ENCODE data around the gene NT5C2. TPM values are rescaled to one million over a fixed set of nuclear protein-coding genes. Genes with fewer than 3 reads are reported as not detected.
"Not testable (repeated sequence)": the region's sequence is repeated elsewhere in the genome, so short reads cannot be mapped to it uniquely, and the experiment has no call there.

NT5C2 gene
- total RNA-seq, 2 experiments from 2014 or later = 39.3 to 44.3 TPM

DNA sequence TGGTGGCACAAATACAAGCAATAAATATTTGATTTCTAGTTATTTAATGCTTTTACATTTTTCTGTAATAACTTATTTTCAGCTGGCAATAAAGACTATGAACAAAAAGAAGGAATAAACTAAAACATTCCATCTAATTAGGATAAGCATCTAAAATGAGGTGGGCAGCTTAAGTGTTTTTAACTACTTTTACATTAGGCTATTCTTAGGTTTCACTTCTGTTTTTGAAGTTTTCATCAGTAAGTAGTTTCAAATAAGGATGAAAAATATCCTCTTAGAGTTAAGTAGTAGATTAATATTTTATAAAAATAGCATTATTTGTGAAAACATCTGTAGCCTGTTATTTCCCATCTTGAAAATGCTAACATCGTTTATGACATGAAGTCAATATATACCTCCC lies 15.9 kb downstream of the NT5C2 start:
- H3K4me1 Mint-ChIP-seq (ENCODE audit: low read depth) = peaks cover 9% of the 10 kb centered on the region
- CTCF ChIA-PET = interaction anchor here (1.3 kb wide), 1 partner anchor 67 kb away, joined by 4 read pairs; no protein-coding TSS in a partner anchor
- no peak for DNase-seq
- H3K4me3 Mint-ChIP-seq = no peak overlapping the region
- H3K27me3 Mint-ChIP-seq (ENCODE audit: low read depth) = no peaks in the 10 kb centered on the region
- H3K27ac Mint-ChIP-seq = no peak overlapping the region
- intact Hi-C loops (cut with micrococcal nuclease) = no loop called here
- H3K36me3 Mint-ChIP-seq (ENCODE audit: low read depth) = peaks cover 5% of the 10 kb centered on the region
- H3K9me3 Mint-ChIP-seq = no peaks in the 10 kb centered on the region

DNA sequence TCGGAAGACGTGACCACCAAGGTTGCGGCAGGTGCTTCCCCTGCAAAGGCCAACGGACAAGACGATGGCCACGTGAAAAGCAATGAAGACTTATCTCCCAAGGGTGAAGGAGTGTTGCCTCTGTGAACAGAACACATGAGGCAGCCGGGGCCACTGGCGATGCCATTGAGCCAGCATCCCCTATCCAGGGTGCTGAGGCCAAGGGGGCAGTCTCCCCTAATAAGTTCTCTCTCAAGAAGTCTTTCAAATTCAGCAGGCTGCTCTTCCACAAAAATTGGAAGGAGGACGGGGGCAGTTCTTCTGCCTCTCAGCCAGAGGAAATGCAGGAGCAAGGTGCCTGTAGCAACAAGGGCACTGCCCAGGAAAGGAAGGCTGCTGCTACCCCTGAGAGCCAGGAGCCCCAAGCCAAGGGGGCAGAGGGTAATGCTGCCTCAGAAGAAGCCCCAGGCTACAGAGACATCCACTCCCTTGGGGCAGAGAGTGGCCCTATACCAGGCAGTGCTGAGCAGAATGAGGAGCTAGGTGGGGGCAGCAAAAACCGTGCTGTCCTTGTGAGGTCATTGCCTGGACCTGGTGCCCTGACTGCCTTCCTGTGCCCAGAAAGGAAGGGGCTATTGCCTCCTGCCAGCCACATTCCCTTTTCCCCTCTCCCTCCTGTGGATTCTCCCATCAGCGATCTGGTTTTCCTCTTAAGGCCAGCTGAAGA lies 17.3 kb downstream of the NT5C2 start:
- intact Hi-C loops (cut with micrococcal nuclease) = no loop called here
- DNase-seq = no peak
- Mint-ChIP-seq H3K27me3 (ENCODE audit: low read depth) (no peaks in the 10 kb centered on the region), H3K4me1 (ENCODE audit: low read depth) (peaks cover 5% of the 10 kb centered on the region), H3K27ac (no peak overlapping the region), H3K9me3 (no peaks in the 10 kb centered on the region), H3K36me3 (ENCODE audit: low read depth) (peaks cover 7% of the 10 kb centered on the region), H3K4me3 (no peak overlapping the region)
- CTCF ChIA-PET = interaction anchor here (1.0 to 1.3 kb wide), 2 partner anchors 10 to 68 kb away, joined by 4 to 5 read pairs; no protein-coding TSS in a partner anchor

- H3K36me3 Mint-ChIP-seq (ENCODE audit: low read depth); H3K4me3 Mint-ChIP-seq; H3K27me3 Mint-ChIP-seq (ENCODE audit: low read depth); H3K4me1 Mint-ChIP-seq (ENCODE audit: low read depth); CTCF ChIA-PET; DNase-seq; intact Hi-C loops (cut with micrococcal nuclease); H3K27ac Mint-ChIP-seq; H3K9me3 Mint-ChIP-seq: not testable (repeated sequence)
These were observed 18.7 kb downstream of the NT5C2 start for GRCh38 chr10:103174324-103174723.

GRCh38 chr10:103171278-103171677 lies 21.8 kb downstream of the NT5C2 start:
- Mint-ChIP-seq H3K4me3 (no peak overlapping the region), H3K27me3 (ENCODE audit: low read depth) (no peaks in the 10 kb centered on the region), H3K27ac (no peak overlapping the region), H3K9me3 (no peaks in the 10 kb centered on the region), H3K4me1 (ENCODE audit: low read depth) (peaks cover 3% of the 10 kb centered on the region), H3K36me3 (ENCODE audit: low read depth) (peaks cover 17% of the 10 kb centered on the region)
- CTCF ChIA-PET = no interaction called here
- intact Hi-C loops (cut with micrococcal nuclease) = no loop called here
- DNase-seq = no peak

DNA sequence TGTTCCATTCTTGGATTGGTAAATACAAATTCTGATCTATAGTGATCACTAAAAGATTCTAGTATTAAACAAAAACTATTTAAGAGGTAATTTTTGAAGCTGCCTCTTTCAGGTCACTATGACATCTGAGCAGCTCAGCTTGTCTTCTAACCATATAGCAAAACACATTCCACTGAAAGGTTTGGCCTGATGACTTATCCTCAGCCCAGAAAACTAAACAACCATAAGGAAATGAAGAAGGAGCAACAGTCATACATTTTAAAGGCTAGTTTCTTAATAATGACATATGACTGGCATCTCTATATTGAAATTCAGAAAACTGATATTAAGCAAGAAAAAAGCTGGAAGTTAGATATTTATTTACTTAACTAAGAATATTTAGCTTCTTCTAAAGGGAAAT lies 24.6 kb downstream of the NT5C2 start:
- no peak for DNase-seq
- Mint-ChIP-seq H3K27ac (no peak overlapping the region), H3K4me3 (no peak overlapping the region), H3K4me1 (ENCODE audit: low read depth) (peaks cover 3% of the 10 kb centered on the region), H3K36me3 (ENCODE audit: low read depth) (peaks cover 25% of the 10 kb centered on the region), H3K9me3 (peaks cover 4% of the 10 kb centered on the region), H3K27me3 (ENCODE audit: low read depth) (no peaks in the 10 kb centered on the region)
- intact Hi-C loops (cut with micrococcal nuclease) = no loop called here
- CTCF ChIA-PET = no interaction called here

DNA sequence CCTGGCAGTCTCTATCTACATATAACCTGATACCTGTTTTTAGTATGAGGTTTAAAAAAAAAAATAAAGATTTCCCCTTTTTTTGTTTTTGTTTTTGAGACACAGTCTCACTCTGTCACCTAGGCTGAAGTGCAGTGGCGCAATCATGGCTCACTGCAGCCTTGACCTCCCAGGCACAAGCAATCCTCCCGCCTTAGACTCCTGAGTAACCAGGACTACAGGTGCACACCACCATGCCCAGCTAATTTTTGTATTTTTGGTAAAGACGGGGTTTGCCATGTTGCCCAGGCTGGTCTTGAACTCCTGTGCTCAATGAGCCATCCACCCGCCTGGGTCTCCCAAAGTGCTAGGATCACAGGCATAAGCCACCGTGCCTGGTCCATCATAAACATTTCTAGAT lies 25.5 kb downstream of the NT5C2 start:
- H3K4me1 Mint-ChIP-seq (ENCODE audit: low read depth); intact Hi-C loops (cut with micrococcal nuclease); H3K27ac Mint-ChIP-seq; DNase-seq; H3K4me3 Mint-ChIP-seq; CTCF ChIA-PET; H3K27me3 Mint-ChIP-seq (ENCODE audit: low read depth); H3K9me3 Mint-ChIP-seq: not testable (repeated sequence)
- peaks cover 24% of the 10 kb centered on the region for H3K36me3 Mint-ChIP-seq (ENCODE audit: low read depth)

- Mint-ChIP-seq H3K4me1 (ENCODE audit: low read depth) (peaks cover 3% of the 10 kb centered on the region), H3K27ac (no peak overlapping the region), H3K9me3 (peaks cover 4% of the 10 kb centered on the region), H3K36me3 (ENCODE audit: low read depth) (peaks cover 28% of the 10 kb centered on the region), H3K27me3 (ENCODE audit: low read depth) (no peaks in the 10 kb centered on the region), H3K4me3 (no peak overlapping the region)
- CTCF ChIA-PET = no interaction called here
- intact Hi-C loops (cut with micrococcal nuclease) = no loop called here
- DNase-seq = no peak
These were observed 26.5 kb downstream of the NT5C2 start for GRCh38 chr10:103166523-103166922.

GRCh38 chr10:103163766-103164403 lies 29.2 kb downstream of the NT5C2 start:
- H3K36me3 Mint-ChIP-seq (ENCODE audit: low read depth) = peaks cover 29% of the 10 kb centered on the region
- H3K9me3 Mint-ChIP-seq; H3K27me3 Mint-ChIP-seq (ENCODE audit: low read depth); intact Hi-C loops (cut with micrococcal nuclease); H3K27ac Mint-ChIP-seq; H3K4me3 Mint-ChIP-seq; DNase-seq; H3K4me1 Mint-ChIP-seq (ENCODE audit: low read depth): not testable (repeated sequence)
- CTCF ChIA-PET = interaction anchor here (0.6 to 0.7 kb wide), 3 partner anchors 46 to 164 kb away, joined by 3 to 4 read pairs (median 3); no protein-coding TSS in a partner anchor

- Mint-ChIP-seq H3K4me3 (no peak overlapping the region), H3K36me3 (ENCODE audit: low read depth) (peaks cover 10% of the 10 kb centered on the region), H3K9me3 (no peaks in the 10 kb centered on the region), H3K27ac (no peak overlapping the region), H3K4me1 (ENCODE audit: low read depth) (no peaks in the 10 kb centered on the region), H3K27me3 (ENCODE audit: low read depth) (no peaks in the 10 kb centered on the region)
- no peak for DNase-seq
- CTCF ChIA-PET = no interaction called here
- intact Hi-C loops (cut with micrococcal nuclease) = no loop called here
These were observed 35.8 kb downstream of the NT5C2 start for GRCh38 chr10:103157246-103157645.

DNA sequence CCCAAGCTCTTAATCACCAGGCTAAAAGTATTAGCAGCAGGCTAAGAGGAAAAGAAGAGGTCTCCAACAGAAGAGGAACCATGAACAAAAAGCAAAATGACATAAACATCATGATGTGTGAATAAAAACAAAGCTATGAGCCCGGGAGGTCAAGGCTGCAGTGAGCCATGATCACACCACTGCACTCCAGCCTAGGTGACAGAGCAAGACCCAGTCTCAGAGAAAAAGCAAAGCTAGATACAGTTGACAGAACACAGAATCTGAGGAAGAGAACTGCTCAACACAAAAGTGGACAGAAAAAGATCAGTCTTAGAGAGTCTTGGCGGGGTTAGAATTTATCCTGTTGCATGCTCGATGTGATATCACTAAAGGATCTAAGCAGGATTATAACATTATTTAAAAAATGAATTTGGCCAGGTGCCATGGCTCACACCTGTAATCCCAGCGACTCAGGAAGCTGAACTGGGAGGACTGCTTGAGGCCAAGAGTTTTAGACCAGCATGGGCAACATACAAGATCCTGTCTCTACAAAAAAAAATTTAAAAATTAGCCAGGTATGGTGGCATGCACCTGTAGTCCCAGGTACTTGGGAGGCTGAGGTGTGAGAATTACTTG lies 37.5 kb downstream of the NT5C2 start:
- CTCF ChIA-PET = interaction anchor here (1.3 kb wide), 1 partner anchor 89 kb away, joined by 3 read pairs; no protein-coding TSS in a partner anchor
- Mint-ChIP-seq H3K36me3 (ENCODE audit: low read depth) (peaks cover 8% of the 10 kb centered on the region), H3K9me3 (no peaks in the 10 kb centered on the region), H3K4me1 (ENCODE audit: low read depth) (no peaks in the 10 kb centered on the region), H3K4me3 (no peak overlapping the region), H3K27me3 (ENCODE audit: low read depth) (no peaks in the 10 kb centered on the region), H3K27ac (no peak overlapping the region)
- no peak for DNase-seq
- intact Hi-C loops (cut with micrococcal nuclease) = no loop called here

- H3K9me3 Mint-ChIP-seq = no peaks in the 10 kb centered on the region
- CTCF ChIA-PET = interaction anchor here (1.3 kb wide), 1 partner anchor 90 kb away, joined by 3 read pairs; no protein-coding TSS in a partner anchor
- H3K27ac Mint-ChIP-seq = no peak overlapping the region
- no peak overlapping the region for H3K4me3 Mint-ChIP-seq
- peaks cover 4% of the 10 kb centered on the region for H3K36me3 Mint-ChIP-seq (ENCODE audit: low read depth)
- no peak for DNase-seq
- H3K4me1 Mint-ChIP-seq (ENCODE audit: low read depth) = no peaks in the 10 kb centered on the region
- H3K27me3 Mint-ChIP-seq (ENCODE audit: low read depth) = no peaks in the 10 kb centered on the region
- intact Hi-C loops (cut with micrococcal nuclease) = no loop called here
These were observed 38.4 kb downstream of the NT5C2 start for GRCh38 chr10:103154521-103155299.
